HG03095 (cell line): Measurements from ENCODE around the gene NAXD.

Source experiments
- ATAC-seq: cut with Tn5 transposase; IDR thresholded peaks from one replicate; pipeline ENCODE4 v1.9.1; 2021; ENCODE audit warnings: moderate library complexity; ENCODE audit not compliant: unreplicated experiment

NAXD gene

GRCh38 chr13:110689041-110689440 is 73.7 kb downstream of the NAXD start:
- no peak for ATAC-seq
